ENCODE results near the gene ELFN1.

DNA sequence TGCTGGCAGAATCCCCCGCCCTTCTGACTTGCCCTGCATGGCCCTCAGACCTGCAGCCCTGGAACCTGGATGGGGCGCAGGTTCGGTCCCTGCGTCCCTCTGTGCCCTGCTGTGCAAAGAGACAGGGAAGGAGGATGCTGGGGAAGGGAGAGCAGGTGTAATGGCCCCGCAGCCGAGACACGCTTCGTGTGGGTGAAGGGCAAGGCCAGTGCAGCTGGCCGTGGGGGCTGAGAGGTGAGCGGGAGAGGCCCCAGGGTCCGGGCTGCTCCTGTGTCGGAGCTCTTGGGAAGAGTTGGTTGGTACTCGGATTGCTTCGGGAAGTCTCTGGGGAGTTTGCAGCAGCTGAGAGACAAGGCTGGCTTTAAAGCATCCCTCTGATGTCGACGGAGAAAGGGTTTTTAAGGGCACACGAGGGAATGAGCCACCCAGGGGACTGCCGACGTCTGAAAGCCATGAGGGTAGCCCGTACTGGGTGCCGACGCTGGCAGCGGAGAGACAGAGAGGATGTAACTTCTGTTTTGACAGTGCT, 6.5 kb downstream of the ELFN1 start:
- TF ChIP-seq, protein P1, sequence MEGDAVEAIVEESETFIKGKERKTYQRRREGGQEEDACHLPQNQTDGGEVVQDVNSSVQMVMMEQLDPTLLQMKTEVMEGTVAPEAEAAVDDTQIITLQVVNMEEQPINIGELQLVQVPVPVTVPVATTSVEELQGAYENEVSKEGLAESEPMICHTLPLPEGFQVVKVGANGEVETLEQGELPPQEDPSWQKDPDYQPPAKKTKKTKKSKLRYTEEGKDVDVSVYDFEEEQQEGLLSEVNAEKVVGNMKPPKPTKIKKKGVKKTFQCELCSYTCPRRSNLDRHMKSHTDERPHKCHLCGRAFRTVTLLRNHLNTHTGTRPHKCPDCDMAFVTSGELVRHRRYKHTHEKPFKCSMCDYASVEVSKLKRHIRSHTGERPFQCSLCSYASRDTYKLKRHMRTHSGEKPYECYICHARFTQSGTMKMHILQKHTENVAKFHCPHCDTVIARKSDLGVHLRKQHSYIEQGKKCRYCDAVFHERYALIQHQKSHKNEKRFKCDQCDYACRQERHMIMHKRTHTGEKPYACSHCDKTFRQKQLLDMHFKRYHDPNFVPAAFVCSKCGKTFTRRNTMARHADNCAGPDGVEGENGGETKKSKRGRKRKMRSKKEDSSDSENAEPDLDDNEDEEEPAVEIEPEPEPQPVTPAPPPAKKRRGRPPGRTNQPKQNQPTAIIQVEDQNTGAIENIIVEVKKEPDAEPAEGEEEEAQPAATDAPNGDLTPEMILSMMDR (IDR thresholded peaks at IDR 0.05) = no peak
- TF ChIP-seq RAD21 (IDR thresholded peaks at IDR 0.05; ENCODE audit: low read length) (no peak), YY1 (IDR thresholded peaks at IDR 0.05; ENCODE audit: low read depth) (no peak)
